C4-2B (cell line): ENCODE measurements around the gene SLC35E2B.
A peak's percentile ranks its signal among the peaks of the same experiment; 100 is the strongest.
"Not testable (repeated sequence)": the region's sequence is repeated elsewhere in the genome, so short reads cannot be mapped to it uniquely, and the experiment has no call there.

Experiments used
- H3K27ac ChIP-seq: fragments of 450-650 bp; 2 replicates; pipeline ENCODE4 v1.5.1; 2017
- CTCF ChIP-seq: fragments of 450-650 bp; conservative IDR thresholded peaks from 2 replicates; pipeline ENCODE4 v1.5.1; 2017; ENCODE audit warnings: mild to moderate bottlenecking
- ZFX ChIP-seq: fragments of 450-650 bp; IDR thresholded peaks from 2 replicates; pipeline ENCODE4 v1.6.1; 2017

Gene SLC35E2B

DNA sequence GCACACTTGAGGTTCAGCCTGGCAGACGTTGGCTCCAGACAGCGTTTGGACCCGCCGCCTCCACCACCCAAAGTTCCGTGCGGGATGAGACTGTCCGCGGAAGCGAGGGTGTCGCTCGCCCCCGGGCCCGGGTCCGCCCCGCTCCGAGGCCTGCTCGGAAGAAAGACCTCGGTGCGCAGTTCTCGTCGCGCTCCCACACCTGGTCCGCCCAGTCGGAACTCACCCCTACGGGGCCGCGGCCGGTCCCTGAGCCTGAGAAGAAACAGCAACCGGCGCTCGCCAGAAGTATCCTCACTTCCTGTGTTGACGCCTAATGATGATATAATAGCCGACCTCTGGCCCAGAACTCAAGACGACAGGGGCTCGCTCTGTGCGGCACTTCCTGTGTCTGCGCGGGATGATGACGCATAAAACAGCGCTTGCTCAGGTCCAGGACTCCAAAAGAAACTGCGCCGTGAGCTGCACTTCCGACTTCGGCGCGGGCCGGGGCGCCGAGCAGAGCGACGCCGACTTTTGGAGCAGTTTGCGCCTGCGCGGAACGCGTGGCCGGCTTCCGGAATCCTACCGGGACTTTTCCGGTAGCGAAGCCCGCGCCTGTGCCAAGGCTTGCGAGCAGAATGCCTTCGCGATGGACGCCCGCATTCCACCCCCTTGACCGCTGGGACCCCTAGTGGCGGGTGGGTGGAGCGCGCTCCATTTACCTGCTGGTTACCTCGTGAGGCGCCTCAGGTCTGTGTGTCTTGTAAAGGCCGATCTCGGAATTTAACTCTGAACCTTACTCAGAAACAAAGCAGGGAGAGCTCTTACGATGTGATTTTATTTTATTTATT, 31.7 kb upstream of the SLC35E2B start, which contains the start of gene CDK11A:
TSS of gene CDK11A (minus strand) at position 323 of the 830 bp plus-strand sequence. CDS start 1,539 bp downstream, outside the sequence.
- TF ChIP-seq CTCF: peak; percentile 77
- TF ChIP-seq ZFX: peak; percentile 46; the same call in 1 of the 2 replicates
- H3K27ac ChIP-seq: peak within 1 kb of the TSS; percentile 77

DNA sequence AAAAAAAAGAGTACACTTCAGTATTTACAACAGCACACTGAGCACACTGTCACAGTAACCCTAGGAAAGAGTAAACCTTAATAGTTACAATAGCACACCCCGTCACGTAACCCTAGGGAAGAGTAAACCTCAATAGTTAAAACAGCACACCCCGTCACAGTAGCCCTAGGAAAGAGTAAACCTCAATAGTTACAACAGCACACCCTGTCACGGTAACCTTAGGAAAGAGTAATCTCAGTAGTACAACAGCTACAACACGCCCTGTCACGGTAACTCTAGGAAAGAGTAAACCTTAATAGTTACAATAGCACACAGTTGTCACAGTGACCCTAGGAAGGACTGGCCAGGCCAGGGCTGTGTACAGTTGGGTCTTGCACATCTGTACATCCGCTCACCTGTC, 28.6 kb upstream of the SLC35E2B start:
- no peak overlapping the region for H3K27ac ChIP-seq
- TF ChIP-seq ZFX: no peak
- no peak for TF ChIP-seq CTCF

GRCh38 chr1:1715109-1715883, 22.7 kb upstream of the SLC35E2B start:
- not testable (repeated sequence) for H3K27ac ChIP-seq

GRCh38 chr1:1707897-1708296, 15.3 kb upstream of the SLC35E2B start:
- H3K27ac ChIP-seq: not testable (repeated sequence)

- not testable (repeated sequence) for H3K27ac ChIP-seq
These were observed 14.6 kb upstream of the SLC35E2B start for GRCh38 chr1:1707241-1707640.

GRCh38 chr1:1705623-1706022, 13.0 kb upstream of the SLC35E2B start:
- H3K27ac ChIP-seq: not testable (repeated sequence)

DNA sequence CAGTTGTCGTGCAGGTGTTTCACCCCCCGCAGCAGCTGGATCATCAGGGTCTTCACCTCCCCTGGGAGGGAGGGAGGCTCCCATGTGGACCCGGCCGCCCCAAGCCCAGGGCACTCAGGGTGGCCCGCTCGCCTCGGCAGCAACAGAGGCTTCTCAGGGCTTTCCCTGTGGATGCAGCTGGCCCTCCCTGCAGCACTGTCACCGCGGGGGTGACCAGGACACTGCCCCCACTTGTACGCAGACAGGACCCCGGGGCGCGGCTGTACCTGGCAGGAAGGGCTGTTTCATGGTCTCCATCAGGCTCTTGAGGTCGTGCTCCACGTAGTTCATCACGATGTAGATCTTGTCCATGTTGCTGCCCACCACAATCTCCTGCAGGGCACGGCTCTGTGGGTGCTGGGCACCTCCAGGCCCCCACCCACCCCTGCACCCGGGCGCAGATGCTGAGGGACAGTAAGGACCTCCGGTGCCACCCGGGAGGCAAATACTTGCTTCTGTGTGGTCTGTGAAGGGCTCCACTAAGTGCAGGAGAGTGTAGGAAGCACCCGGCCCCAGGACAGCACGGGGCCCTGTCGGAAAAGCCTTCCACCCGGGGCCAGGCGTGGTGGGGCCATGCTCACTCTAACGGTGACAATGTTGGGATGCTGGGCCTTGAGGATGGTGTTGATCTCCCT, 11.8 kb upstream of the SLC35E2B start:
- H3K27ac ChIP-seq: not testable (repeated sequence)

GRCh38 chr1:1703796-1704195, 11.2 kb upstream of the SLC35E2B start:
- no peak for TF ChIP-seq ZFX
- TF ChIP-seq CTCF: no peak
- no peak overlapping the region for H3K27ac ChIP-seq

GRCh38 chr1:1702506-1702905, 9.9 kb upstream of the SLC35E2B start:
- not testable (repeated sequence) for H3K27ac ChIP-seq

- H3K27ac ChIP-seq: not testable (repeated sequence)
These were observed 8.0 kb upstream of the SLC35E2B start for GRCh38 chr1:1700557-1700956.

DNA sequence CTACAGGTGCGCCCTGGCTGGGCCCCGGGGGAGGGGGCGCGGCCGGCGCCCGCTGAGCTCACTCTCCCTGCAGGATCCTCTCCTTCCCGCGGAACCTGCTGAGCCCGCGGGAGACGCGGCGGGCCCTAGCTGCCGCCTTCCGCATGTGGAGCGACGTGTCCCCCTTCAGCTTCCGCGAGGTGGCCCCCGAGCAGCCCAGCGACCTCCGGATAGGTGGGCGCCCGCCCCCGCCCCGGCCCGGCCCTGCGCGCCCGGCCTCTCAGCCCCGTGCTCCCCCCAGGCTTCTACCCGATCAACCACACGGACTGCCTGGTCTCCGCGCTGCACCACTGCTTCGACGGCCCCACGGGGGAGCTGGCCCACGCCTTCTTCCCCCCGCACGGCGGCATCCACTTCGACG, 7.5 kb upstream of the SLC35E2B start:
- not testable (repeated sequence) for H3K27ac ChIP-seq

GRCh38 chr1:1699061-1699460, 6.5 kb upstream of the SLC35E2B start:
- not testable (repeated sequence) for H3K27ac ChIP-seq

DNA sequence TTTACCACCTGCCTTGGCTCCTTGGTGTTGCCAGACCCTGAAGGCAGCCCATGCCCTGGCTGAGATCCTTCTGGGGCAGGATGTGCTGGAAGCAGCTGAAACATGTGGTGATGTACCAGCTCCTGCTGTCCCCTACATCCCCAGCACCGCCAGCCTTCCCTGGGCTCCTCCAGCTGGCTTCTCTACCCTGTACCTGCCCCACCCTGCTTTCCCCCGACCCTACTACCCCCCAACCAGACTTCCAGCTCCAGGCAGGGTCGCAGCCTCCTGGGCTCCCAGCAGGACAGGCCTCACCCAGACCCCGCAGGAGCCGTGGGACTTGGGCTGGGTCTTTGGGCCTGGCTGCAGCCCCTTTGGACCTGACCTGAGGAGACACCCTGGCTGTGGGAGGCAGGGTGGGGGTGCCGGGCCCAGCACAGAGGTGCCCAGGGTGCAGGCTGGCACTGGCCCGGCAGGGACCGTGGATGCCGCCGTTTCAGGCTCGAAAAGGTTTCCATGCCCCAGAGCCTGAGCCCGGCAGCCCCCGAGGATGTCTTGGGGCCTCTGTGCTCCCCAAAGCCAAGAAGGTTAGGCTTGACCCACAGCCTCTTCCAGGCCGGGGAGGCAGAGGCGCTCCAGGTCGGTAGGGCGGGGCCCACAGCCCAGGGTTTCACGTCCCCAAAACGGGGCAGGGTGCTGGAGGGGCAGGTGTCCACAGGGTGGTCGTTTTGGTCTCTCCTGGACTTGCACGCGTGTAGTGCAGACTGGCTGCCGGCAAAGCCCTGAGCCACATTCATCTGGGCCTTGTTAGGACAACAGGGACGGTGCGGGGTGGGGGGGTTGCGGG, 5.0 kb upstream of the SLC35E2B start:
- not testable (repeated sequence) for H3K27ac ChIP-seq

DNA sequence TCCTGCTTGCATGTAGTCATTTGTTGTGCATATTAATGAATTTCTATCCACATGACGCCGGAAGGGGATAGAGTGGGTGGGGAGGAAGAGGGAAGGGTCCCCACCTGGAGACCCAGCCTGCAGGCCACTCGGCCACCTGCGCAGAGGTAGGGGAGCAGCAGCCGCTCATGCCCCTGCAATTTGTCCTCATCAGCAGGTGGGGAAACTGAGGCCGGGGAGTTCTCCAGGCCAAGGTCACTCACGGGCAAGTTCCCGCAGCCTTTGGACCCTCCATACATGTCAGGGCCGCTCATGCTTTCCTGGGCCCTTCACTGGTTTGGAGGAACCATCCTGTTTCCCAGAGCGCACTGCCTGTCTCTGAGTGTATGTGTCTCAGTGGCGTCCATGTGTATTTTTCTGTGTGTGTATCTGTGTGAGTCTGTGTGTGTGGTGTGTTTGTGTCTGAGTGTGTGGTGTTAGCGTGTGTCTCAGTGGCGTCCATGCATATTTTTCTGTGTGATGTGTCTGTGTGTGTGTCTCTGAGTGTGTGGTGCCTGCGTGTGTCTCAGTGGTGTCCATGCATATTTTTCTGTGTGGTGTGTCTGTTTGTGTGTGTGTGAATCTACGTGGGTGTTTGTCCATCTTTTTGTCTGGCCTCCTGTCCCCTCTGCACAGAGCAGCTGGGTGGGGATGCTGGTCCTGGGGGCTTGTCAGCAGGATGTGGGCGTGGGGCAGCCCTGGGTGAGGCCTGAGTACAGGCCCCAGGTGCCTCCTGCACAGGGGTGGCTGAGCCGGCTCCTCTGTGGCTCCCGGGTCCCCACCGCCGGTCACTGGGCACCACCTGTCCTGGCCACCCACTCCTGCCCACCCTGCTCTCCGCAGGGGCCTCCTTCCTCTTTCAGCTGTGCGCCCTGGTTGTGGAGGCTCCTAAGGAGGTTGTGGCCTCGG, 4.1 kb upstream of the SLC35E2B start:
- H3K27ac ChIP-seq: not testable (repeated sequence)

GRCh38 chr1:1692324-1692713, 276 bp downstream of the SLC35E2B start:
- H3K27ac ChIP-seq: peak overlapping the region; percentile 80
